ENCODE measurements around the gene BORCS5.
A peak's percentile ranks its signal among the peaks of the same experiment; 100 is the strongest.

Gene BORCS5

DNA sequence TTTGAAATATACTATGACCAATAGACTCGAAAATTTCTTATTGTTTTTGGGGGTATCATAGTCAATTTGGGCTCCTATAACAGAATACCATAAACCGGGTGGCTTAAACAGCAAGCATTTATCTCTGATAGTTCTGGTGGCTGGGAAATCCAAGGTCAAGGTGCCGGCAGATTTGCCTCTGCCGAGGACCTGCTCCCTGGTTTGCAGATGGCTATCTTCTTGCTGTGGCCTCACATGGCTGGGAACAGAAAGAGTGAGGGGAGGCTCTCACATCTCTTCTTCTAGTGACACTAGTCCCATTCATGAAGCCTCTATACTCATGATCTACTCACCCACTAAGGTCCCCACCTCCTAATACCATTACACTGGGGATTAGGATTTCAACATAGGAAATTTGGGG is 70.7 kb downstream of the BORCS5 start:
- DNase-seq (ENCODE audit: extremely low read depth in 1 of 2, low read depth in 1 of 2): no peak

DNA sequence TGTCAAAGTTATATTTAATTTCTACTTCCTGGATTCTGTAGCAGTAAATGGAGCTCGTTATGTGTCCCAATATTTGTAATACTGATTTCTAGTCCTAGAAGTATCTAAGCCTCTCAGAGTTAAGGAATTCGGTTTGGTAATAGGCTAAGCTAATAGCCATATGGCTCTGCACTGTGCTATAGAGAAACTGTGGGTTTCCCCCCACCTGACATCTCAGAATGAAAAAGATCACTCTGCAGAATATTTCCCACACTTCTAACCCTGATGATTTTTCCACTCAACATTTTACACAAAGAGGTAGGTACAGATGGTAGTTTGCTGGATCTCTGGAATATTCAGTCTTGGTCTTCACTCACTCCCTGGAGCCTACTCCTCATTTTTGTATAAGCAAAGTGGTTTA is 71.2 kb downstream of the BORCS5 start:
- no peak for DNase-seq (ENCODE audit: extremely low read depth in 1 of 2, low read depth in 1 of 2)

DNA sequence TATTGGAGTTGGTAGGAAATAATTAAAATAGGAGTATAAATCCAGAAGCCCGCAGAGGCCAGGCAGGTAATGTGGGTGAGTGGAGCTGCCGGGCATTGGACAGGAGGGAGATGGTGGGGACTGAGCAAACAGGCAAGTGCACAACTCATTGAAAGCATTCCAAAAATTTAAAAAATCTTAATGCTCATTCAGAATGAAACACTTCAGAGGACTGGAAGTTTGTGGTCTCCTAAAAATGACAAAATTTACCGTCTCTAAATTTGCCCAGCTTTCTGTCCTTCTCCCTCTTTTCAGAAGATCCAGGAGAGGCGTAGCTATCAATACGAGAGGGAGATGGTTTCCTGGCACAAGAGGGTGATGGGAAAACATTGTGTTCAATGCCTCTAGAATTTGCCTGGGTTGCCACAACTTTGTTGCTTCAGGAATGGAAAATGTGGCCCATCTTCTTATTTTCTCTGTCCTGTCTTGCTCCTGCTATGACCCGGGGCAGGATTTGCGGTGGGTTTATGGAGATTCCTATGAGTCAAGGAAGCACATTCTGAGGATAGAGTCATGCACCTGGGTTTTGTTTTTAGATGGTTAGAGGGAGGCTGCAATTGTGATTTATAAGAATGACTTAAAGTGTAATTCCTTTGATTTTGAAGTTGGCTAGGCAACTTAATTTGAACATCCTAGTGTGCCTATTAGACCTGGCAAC is 72.2 kb downstream of the BORCS5 start:
- DNase-seq (ENCODE audit: extremely low read depth in 1 of 2, low read depth in 1 of 2): no peak

DNA sequence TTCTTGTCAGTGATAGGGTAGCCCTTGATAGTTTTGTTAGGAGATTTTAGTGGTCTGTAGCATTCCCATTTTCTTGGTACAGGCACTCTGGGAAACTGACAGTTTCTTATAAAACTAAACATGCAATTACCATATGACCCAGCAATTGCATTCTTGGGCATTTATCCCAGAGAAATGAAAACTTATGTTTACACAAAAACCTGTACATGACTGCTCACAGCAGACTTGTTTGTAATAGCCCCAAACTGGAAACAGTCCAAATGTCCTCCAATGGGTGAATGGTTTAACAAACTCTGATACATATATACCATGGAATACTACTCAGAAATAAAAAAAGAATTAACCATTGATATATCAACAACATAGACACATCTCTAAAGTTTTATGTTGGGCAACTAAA is 75.5 kb downstream of the BORCS5 start:
- no peak for DNase-seq (ENCODE audit: extremely low read depth in 1 of 2, low read depth in 1 of 2)

DNA sequence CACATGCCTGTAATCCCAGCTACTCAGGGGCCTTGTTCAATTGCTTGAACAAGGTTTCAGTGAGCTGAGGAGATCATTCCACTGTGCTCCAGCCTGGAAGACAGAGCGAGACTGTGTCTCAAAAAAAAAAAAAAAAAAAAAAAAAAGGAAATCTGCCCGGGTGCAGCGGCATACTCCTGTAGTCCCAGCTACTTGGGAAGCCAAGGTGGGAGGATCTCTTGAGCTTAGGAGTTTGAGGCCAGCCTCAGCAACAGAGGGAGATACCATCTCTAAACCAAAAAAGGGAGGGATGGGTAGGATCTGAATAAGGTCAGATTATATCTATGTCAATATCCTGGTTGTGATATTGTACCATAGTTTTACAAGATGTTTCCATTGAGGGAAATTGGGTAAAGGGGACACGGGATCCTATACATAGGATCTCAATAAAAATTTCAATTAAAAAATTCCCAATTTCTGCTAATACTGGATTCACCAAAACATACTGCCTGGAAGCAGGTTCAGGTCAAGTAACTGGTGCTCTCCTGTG is 76.4 kb downstream of the BORCS5 start:
- no peak for DNase-seq (ENCODE audit: extremely low read depth in 1 of 2, low read depth in 1 of 2)

DNA sequence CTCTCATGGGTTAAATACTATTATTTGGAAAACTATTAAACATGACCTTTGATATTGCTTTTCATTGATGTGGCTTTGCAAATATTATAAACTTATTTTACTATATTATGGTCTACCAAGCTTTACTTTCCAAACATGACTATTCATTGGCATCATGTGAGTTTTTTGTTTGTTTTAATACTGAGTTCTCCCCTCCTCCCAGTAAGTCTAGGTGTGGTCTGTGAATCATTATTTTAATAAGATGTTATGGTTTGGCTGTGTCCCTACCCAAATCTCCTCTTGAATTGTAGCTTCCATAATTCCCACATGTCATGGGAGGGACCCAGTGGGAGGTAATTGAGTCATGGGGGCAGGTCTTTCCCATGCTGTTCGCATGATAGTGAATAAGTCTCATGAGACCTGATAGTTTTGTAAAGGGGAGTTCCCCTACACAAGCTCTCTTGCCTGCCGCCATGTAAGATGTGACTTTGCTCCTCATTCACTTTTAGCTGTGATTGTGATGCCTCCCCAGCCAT is 80.0 kb downstream of the BORCS5 start:
- no peak for DNase-seq (ENCODE audit: extremely low read depth in 1 of 2, low read depth in 1 of 2)

DNA sequence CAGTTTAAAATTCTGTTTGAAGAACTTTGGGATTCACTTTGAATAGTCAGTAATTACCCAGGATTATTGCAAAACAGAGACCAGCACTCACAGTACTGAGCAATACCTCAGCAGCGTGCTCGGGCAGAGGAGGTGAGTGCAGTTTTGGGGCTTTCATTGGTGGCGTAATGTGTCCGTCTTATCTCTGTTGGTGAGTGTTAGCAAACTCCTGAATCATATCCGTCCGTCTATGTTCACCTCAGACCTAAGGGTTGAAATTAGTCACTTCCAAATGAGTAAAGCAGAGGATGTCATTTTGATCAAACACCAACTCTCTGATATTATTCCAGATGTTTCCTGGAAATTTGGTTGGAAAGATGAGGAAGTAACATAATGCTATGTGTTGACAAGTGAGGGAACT is 82.8 kb downstream of the BORCS5 start:
- DNase-seq (ENCODE audit: extremely low read depth in 1 of 2, low read depth in 1 of 2): peak in 1 of 2 donors; percentile 78

DNA sequence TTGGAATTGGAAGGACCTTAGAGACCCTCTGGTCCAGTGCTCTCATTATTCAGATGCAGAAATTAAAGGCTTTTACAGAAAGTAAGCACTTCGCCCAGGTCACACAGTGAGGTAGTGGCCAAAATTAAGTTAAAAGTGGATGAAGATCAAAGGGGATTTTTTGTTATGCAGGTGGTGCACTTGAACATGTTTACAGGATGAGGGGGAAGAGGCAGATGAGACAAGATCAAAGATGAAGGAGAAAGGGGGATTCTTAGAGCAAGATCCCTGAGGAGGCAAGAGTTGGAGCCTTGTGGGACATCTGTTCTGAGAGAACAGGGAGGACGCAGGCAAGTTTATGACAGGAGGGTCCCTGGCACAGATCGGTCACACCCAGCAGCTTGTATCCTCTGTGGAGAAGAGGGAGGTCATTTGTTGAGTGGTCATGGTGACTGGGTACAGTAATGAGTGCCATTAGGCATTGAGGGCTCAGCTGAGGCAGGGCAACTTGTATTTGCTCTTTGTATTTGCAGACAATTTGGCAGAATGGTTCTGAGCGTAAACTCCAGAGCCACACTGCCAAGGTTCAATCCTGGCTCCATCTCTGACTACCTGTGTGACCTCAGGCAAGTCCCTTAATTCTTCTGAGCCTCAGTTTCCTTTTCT is 84.0 kb downstream of the BORCS5 start:
- DNase-seq (ENCODE audit: extremely low read depth in 1 of 2, low read depth in 1 of 2): no peak

DNA sequence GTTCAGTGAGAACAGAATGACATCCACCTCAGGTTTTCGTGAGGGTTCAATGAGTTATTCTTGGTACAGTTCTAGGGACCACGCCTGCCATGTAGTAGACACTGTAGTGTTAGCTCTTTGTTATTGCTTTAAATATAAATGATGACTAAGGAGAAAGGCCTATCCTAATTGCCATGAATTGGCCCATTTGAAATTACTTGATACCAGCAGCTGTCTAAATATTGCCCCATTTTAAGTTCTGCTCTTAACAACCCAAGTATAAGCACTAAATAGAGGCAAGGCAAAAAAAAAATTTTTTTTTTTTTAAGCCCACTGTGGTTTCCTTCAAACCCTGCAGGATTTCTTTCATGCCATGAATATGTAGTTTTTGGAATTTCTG is 84.5 kb downstream of the BORCS5 start:
- no peak for DNase-seq (ENCODE audit: extremely low read depth in 1 of 2, low read depth in 1 of 2)

DNA sequence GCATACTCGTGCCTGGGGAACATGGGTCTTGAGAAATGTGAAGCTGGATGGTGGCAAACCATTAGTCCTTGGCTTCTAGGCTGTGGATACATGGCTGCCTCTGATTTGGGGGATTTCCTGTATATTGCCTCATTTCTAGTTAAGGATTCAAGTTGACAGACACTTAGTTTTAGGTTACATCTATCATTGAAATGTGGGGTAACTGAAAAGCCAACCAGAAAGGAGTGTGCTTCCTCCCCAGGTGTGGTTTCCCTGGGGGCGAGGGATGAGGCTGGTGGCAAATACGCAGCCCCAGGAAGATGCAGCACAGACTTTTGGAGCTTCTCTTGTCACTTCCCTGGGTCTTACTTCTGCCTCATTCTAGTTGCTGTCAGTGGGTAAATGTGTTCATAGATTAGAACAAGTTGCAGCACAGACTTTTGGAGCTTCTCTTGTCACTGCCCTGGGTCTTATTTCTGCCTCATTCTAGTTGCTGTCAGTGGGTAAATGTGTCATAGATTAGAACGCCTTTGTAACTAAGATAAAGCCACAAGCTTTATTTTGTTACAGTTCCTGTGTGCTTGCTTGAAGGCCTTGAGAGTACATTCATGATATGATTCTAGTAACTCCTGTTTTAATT is 85.1 kb downstream of the BORCS5 start:
- DNase-seq (ENCODE audit: extremely low read depth in 1 of 2, low read depth in 1 of 2): peak in 1 of 2 donors; percentile 45

DNA sequence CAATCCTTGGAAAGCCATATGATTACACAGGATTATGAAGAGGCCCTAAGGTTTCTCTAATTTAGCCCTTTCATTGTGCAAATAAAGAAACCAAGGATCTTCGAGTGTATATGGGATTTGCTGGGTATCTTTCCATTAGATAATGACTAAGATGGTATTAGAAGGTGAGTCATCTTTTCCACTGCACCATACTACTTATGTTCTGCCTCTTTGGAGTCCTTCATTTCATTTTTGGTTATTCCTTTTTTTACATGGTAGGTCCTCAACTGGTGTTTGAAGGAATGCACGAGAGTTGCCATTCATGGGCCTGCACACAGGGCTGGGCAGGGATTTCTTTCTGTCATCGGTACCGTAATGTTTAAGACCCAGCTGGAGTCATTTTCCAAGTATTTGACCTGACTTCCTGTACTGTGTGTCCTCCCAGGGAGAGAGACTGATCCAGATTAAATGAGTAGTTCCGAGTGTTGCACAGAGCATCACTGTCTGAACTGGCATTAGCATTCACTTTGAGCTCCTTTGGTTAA is 85.7 kb downstream of the BORCS5 start:
- no peak for DNase-seq (ENCODE audit: extremely low read depth in 1 of 2, low read depth in 1 of 2)

DNA sequence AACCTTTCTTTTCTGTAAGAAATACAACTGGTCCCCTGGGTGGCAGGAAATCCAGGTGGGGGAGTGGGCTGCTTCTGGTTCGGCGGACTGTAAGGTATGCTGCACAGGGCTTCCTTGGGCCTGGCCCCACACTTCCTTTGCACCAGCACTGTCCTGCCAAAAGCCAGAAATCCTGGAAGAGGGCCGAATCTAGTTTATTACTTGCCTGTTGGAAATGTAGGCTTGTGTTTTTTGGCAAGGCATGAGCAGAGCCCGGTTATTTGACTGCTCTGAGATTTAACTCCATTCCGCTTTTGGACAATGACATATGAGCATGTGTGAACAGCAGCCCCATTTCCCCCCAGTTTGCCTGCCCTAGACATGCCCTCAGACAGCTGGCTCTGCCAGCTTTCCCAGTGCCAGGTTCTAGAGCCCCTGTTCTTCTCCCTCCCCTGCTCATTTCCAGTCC is 86.6 kb downstream of the BORCS5 start:
- no peak for DNase-seq (ENCODE audit: extremely low read depth in 1 of 2, low read depth in 1 of 2)

DNA sequence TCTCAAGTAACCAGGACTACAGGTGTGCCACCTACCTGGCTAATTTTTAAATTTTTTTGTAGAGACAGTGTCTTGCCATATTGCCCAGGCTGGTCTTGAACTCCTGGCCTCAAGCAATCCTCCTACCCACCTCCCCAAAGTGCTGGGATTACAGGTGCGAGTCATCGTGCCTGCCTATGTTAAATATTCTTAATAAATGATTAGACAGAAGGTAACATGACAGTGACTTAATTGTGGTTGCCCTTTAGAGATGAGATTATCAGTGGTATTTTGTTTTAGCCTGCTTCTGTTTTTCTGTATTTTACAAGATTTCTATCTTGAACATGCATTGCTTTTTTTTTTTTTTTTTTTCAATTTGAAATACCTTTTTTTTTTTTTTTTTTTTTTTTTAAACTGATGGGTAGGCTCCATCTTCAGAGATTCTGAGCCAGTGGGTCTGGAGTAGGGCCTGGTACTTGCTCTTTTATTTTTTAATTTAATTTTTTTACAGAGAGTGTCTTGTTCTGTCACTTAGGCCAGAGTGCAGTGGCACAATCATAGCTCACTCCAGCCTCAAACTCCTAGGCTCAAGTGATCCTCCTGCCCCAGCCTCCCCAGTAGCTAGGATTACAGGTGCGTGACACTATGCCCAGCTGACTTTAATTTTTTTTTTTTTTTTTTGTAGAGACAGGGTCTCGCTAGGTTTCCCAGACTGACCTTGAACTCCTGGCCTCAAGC is 88.4 kb downstream of the BORCS5 start:
- no peak for DNase-seq (ENCODE audit: extremely low read depth in 1 of 2, low read depth in 1 of 2)

DNA sequence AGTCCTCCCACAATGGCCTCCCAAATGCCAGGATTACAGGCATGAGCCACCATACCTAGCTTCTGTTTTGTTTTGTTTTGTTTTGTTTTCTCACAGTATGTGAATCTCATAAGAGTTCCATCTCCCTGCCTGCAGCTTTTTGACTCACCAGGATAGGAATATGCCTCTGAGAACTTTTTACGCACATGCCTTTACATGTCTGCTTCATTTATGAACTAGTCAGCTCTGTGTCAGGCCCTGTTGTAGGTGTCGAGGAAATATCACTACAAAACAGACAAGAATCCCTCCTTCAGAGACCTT is 89.0 kb downstream of the BORCS5 start:
- no peak for DNase-seq (ENCODE audit: extremely low read depth in 1 of 2, low read depth in 1 of 2)

DNA sequence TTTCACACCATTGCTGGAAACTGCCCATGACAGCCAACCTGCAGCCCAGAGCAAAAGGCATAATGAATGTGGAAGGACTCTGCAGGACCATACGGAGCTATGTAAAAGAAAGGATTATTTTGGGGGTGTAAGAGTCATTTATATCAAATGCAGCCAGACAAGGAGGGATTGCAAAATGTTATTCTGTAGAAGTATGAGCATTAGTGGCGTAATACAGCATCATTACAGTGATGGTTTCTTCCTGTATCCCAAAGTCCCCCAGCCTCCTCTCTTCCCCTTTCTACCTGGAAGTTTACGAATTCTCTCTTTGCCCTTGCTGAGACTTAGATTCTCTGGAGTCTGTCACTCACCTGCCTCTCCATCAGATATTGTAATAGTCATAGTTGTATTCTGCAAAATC is 89.9 kb downstream of the BORCS5 start:
- DNase-seq (ENCODE audit: extremely low read depth in 1 of 2, low read depth in 1 of 2): no peak

DNA sequence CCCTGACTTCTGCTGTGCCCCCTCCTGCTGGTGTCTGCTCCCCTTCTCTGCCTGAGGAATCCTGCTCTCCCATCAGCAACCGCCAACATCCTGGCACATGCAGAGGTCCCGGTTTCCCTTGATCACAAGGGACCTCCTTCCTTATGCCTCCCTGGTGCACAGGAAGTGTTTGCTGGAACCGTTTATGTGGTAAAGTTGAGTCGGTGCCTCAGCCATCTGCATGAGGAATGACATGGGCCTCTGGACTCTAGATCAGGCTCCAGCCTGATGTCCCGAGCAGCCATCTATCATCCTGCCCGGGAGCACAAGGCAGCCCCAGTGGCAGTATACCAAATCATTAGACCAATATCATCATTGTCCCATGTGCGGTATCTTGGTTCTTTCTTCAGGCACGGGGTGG is 90.4 kb downstream of the BORCS5 start:
- no peak for DNase-seq (ENCODE audit: extremely low read depth in 1 of 2, low read depth in 1 of 2)

DNA sequence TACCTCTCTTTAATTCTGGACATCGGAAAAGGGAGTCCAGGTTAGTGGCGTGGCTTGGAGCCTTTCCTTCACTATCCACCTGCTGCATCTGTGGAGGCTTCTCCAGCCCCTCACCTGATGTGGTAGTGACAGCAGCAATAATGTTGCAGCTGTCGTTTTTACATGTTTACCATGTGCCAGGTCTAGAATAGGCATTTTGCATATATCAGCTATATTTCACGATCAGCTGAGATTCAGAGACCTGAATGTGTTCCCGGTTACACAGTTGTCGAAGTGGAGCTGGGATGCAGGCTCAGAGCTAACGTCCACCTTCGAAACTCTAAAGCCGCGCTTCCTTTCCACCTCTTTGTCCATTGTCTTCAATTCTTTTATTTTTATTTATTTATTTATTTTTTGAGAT is 91.0 kb downstream of the BORCS5 start:
- DNase-seq (ENCODE audit: extremely low read depth in 1 of 2, low read depth in 1 of 2): no peak

DNA sequence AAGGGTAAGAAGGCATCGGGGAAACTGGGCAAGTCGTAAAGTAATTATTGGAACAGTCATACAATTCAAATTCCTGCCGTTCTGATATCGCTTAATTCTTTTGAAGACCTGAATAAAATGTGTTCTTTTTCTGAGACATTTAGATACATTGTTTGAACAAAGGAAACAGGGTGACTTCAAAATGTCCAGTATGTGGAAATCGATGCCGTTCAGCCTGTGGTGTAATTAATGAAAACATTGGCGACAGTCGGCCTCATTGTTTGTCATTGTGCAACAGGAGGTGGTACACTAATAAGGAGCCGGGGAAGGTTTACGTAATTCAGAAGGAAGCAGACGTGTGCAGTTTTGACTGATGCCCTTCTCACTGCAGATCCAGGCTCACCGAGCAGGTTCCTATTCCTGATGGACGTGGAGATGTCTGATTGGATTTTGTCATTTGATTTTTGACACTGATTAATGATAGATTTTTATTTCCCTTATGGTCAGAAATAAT is 92.7 kb downstream of the BORCS5 start:
- DNase-seq (ENCODE audit: extremely low read depth in 1 of 2, low read depth in 1 of 2): no peak

DNA sequence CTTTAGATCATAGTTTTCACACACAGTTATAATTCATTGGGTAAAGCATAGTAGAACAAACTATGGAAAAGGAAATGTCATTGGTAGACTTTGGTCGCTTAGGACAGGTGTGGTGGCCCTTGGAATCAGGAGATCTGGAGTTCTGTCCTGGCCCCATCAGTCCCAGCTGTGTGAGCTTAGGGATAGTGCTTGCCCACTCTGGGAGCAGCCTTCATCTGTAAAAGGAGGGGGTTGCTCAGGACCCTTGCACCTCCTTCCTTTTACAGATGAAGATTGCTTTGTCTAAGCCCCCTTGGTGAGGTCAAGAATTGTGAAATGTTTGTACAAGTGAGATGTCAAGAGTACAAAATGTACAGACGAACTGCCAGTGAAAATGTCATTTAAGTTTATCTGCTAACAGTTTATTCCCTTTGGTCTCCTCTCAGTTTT is 93.2 kb downstream of the BORCS5 start:
- DNase-seq (ENCODE audit: extremely low read depth in 1 of 2, low read depth in 1 of 2): no peak

DNA sequence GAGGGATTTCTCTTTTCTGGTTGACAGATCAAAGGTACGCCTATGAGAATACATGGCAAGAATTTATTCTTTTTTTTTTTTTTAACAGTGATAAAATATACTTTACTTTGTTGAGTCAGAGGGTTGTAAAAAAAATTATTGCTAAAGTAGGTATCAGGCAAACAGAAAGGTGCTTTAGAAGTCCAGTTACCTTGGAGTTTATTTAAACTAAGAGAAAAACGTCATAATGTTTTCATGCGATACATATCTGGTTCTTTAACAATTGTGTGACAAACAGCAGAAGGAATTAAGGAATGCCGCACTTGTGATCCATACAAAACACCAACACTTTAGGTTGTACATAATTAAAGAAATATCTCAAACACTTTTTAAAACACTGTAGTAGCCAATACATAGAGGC is 94.2 kb downstream of the BORCS5 start:
- DNase-seq (ENCODE audit: extremely low read depth in 1 of 2, low read depth in 1 of 2): no peak

DNA sequence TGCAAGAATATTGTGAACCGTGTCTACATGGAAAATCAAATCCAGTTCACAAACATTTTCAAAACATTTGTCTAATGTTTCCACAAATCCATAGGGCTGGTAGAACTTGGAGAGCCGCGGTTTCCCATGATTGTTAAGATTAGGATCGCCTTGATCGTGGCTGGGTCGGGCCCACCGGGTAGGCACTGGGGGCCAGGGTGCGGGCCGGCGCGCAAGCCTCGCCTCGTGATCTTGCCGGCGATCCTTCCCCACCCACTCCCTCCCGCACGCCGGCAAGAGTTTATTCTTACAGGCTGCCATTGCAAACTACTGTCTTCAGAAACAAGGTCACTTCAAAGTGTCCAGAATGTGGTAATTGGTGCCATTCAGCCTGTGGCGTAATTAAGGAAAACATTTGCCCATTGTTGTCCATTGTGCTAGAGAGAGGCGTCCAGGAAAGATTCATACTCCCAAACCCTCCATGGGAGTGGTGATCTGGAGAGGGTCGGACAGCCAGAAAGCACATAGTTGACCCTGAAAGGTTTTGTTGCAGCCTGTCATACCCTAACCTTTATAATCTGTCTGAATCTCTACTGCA is 95.5 kb downstream of the BORCS5 start:
- no peak for DNase-seq (ENCODE audit: extremely low read depth in 1 of 2, low read depth in 1 of 2)

All from stimulated activated CD8-positive, alpha-beta memory T cell treated with anti-CD3 and anti-CD28 coated beads, Interleukin-7, amount 100 ng/mL, for 48 hours (primary cell).